Measurements from ENCODE around the gene SPTBN2.
"Not testable (repeated sequence)": the region's sequence is repeated elsewhere in the genome, so short reads cannot be mapped to it uniquely, and the experiment has no call there.

Gene SPTBN2

GRCh38 chr11:66727282-66728037 is 1.6 kb downstream of the SPTBN2 start:
- TF ChIP-seq SPI1 (IDR thresholded peaks at IDR 0.05; ENCODE audit: borderline replicate concordance, low read depth) (no peak), CTCF (IDR thresholded peaks at IDR 0.05; ENCODE audit: insufficient read depth, low read length) (no peak), REST (IDR thresholded peaks at IDR 0.05; ENCODE audit: insufficient replicate concordance, low read depth) (no peak), POLR2AphosphoS5 (IDR thresholded peaks at IDR 0.05; ENCODE audit: low read depth) (no peak), GABPA (IDR thresholded peaks at IDR 0.05; ENCODE audit: low read depth) (no peak)
- Histone ChIP-seq H3K27ac (replicated peaks) (no peak overlapping the region), H3K27me3 (ENCODE audit: insufficient read depth, poor library complexity, severe bottlenecking) (peaks cover 63% of the 10 kb centered on the region)

DNA sequence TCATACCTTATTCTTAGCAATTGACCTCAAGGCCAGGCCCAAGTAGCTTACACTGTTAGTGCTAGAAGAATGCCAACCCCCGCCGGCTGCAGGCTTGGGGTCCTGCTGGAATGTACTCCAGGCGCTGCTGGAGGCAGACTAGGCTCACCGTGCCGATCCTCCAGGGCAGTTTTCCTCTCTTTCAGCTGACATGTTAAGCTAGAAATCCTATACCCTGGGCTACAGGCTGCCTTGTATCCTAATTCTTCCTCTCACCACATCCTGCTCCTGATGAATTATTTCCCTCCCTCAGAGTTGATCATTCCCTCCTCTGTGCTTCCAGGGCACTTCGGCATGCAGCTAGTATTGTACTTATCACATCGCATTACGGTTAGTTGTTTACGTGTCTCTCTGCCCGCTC is 3.4 kb downstream of the SPTBN2 start:
- DNase-seq (ENCODE audit: low read depth in 1 of 2, low spot score in 1 of 2), result no peak
- Histone ChIP-seq H3K27me3 (ENCODE audit: insufficient read depth, poor library complexity, severe bottlenecking) (peaks cover 49% of the 10 kb centered on the region), H3K27ac (replicated peaks) (no peak overlapping the region), H3K4me3 (replicated peaks; ENCODE audit: insufficient read depth, low read length) (no peak overlapping the region)
- TF ChIP-seq SPI1 (IDR thresholded peaks at IDR 0.05; ENCODE audit: borderline replicate concordance, low read depth), result no peak
- no peak for TF ChIP-seq CTCF (IDR thresholded peaks at IDR 0.05; ENCODE audit: insufficient read depth, low read length)
- TF ChIP-seq POLR2AphosphoS5 (IDR thresholded peaks at IDR 0.05; ENCODE audit: low read depth), result no peak
- no peak for TF ChIP-seq REST (IDR thresholded peaks at IDR 0.05; ENCODE audit: insufficient replicate concordance, low read depth)
- TF ChIP-seq GABPA (IDR thresholded peaks at IDR 0.05; ENCODE audit: low read depth), result no peak

More at GRCh38 chr11:66727282-66728037, 1.6 kb downstream of the SPTBN2 start:
- peak; percentile 16 to 35 for DNase-seq (ENCODE audit: low read depth in 1 of 2, low spot score in 1 of 2)
- H3K4me3 ChIP-seq (replicated peaks; ENCODE audit: insufficient read depth, low read length), result peak overlapping the region; percentile 6

DNA sequence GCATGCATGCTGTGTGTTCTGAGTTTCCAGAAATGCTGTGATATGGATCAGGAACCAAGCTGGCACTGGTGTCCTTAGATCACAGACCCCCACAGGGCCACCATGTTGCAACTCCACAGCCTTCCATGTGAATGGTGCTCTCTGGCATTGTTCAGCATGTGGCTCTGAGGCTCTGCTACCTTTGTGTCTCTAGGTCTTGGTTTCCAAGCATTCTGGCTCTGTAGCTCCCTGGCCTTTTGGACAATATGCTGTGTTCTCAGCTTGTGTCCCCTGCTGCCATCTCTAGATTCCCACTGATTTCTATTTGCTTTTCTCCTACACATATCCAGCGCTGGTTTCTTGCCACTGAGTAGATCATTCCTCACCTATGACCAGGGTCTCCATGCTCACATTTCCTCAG is 3.9 kb downstream of the SPTBN2 start:
- no peak for DNase-seq (ENCODE audit: low read depth in 1 of 2, low spot score in 1 of 2)
- TF ChIP-seq POLR2AphosphoS5 (IDR thresholded peaks at IDR 0.05; ENCODE audit: low read depth) (no peak), REST (IDR thresholded peaks at IDR 0.05; ENCODE audit: insufficient replicate concordance, low read depth) (no peak), GABPA (IDR thresholded peaks at IDR 0.05; ENCODE audit: low read depth) (no peak), SPI1 (IDR thresholded peaks at IDR 0.05; ENCODE audit: borderline replicate concordance, low read depth) (no peak), CTCF (IDR thresholded peaks at IDR 0.05; ENCODE audit: insufficient read depth, low read length) (no peak)
- Histone ChIP-seq H3K27me3 (ENCODE audit: insufficient read depth, poor library complexity, severe bottlenecking) (peaks cover 45% of the 10 kb centered on the region), H3K27ac (replicated peaks) (no peak overlapping the region), H3K4me3 (replicated peaks; ENCODE audit: insufficient read depth, low read length) (no peak overlapping the region)

DNA sequence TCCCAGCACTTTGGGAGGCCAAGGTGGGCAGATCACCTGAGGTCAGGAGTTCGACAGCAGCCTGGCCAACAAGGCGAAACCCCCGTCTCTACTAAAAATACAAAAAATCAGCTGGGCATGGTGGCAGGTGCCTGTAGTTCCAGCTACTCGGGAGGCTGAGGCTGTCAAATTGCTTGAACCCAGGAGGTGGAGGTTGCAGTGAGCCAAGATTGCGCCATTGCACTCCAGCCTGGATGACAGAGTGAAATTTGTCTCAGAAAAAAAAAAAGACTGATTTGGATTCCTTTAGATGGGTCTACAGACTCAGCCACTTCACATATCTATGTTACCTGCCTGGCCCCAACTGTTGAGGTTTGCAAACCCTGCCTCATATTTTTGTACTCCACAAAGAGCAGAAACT is 4.8 kb downstream of the SPTBN2 start:
- not testable (repeated sequence) for DNase-seq (ENCODE audit: low read depth in 1 of 2, low spot score in 1 of 2); H3K27ac ChIP-seq (replicated peaks); H3K4me3 ChIP-seq (replicated peaks; ENCODE audit: insufficient read depth, low read length)
- H3K27me3 ChIP-seq (ENCODE audit: insufficient read depth, poor library complexity, severe bottlenecking), result peaks cover 35% of the 10 kb centered on the region

Data from HL-60 (cell line).